Small intestine (tissue), 7 donors: ENCODE data around the gene GRID2. TPM values are rescaled to one million over a fixed set of nuclear protein-coding genes. Genes with fewer than 3 reads are reported as not detected.
"Not testable (repeated sequence)": the region's sequence is repeated elsewhere in the genome, so short reads cannot be mapped to it uniquely, and the experiment has no call there.

Source experiments
- DNase-seq, 2 donors: peaks; one replicate each; pipeline versions ENCODE4 v3.0.0 to v3.0.0-alpha.2; 2013
- FAIRE-seq: peaks from 2 replicates; lab custom pipeline; 2012; peaks lifted over from hg19 to GRCh38; lab: Jason Lieb, UNC
- H3K27ac ChIP-seq, 3 donors: one replicate each; pipeline ENCODE4 v1.5.1; 2013; ENCODE audit warnings: low read length in 2 of 3, mild to moderate bottlenecking in 2 of 3, control low read depth in 1 of 3, inconsistent platforms in 1 of 3, low read depth in 1 of 3, moderate library complexity in 1 of 3
- H3K27me3 ChIP-seq, 3 donors: one replicate each; pipeline ENCODE4 v1.6.1; 2013; ENCODE audit warnings: low read length in 3 of 3, inconsistent platforms in 1 of 3; ENCODE audit not compliant: control insufficient read depth in 3 of 3, insufficient read depth in 3 of 3
- H3K36me3 ChIP-seq, 3 donors: one replicate each; pipeline ENCODE4 v1.6.1; 2013; ENCODE audit warnings: low read length in 3 of 3, inconsistent platforms in 1 of 3, low read depth in 1 of 3, mild to moderate bottlenecking in 1 of 3, moderate library complexity in 1 of 3; ENCODE audit not compliant: control insufficient read depth in 3 of 3, insufficient read depth in 2 of 3
- H3K4me1 ChIP-seq, 3 donors: one replicate each; pipeline ENCODE4 v1.6.1; 2013; ENCODE audit warnings: low read length in 2 of 3, inconsistent platforms in 1 of 3, low read depth in 1 of 3, mild to moderate bottlenecking in 1 of 3, moderate library complexity in 1 of 3; ENCODE audit not compliant: control insufficient read depth in 3 of 3, insufficient read depth in 2 of 3
- H3K4me3 ChIP-seq, 3 donors: one replicate each; pipeline ENCODE4 v1.5.1; 2013; ENCODE audit warnings: low read length in 3 of 3, control low read depth in 1 of 3, inconsistent platforms in 1 of 3, low read depth in 1 of 3, mild to moderate bottlenecking in 1 of 3, moderate library complexity in 1 of 3
- H3K9me3 ChIP-seq, 2 donors: one replicate each; pipeline ENCODE4 v1.6.1; 2013; ENCODE audit warnings: low read depth in 1 of 2, low read length in 1 of 2; ENCODE audit not compliant: control insufficient read depth in 2 of 2, insufficient read depth in 1 of 2
- WGBS, 3 donors: extraction: QIAGEN DNeasy Blood & Tissue Kit; methylation state at CpG; one replicate each; pipeline ENCODE4 v1.1.7; 2013; 5-methylcytosine and 5-hydroxymethylcytosine counted together
- polyA plus RNA-seq, 4 donors: library from polyadenylated mRNA; stranded (reverse) in 3 of 4; unstranded in 1 of 4; fragments of 200-250 nt in 3 of 4; fragments of 120-200 nt in 1 of 4; gene quantifications; one replicate each; pipeline versions ENCODE4 v1.2.1 to v1.2.3, GENCODE V29; 2013
- donor health status: healthy with polysubstance abuse.
- donor health status: control.
- donor health status: control.
- donor health status: Bipolar disorder and iron deficiency.
- donor health status: healthy.

Gene GRID2
- polyA plus RNA-seq, 4 donors, result 0.06 to 0.27 (median 0.21) TPM; not detected in 1

- Histone ChIP-seq H3K27ac (no peak overlapping the region), H3K36me3 (no peaks in the 10 kb centered on the region), H3K9me3 (no peaks in the 10 kb centered on the region), H3K4me1 (no peaks in the 10 kb centered on the region), H3K27me3 (no peaks in the 10 kb centered on the region), H3K4me3 (no peak overlapping the region)
- DNase-seq (no peak), FAIRE-seq (no peak)
These were observed 58.3 kb downstream of the GRID2 start for GRCh38 chr4:92362028-92362427.

- FAIRE-seq (no peak), DNase-seq (no peak)
- Histone ChIP-seq H3K4me1 (no peaks in the 10 kb centered on the region), H3K9me3 (no peaks in the 10 kb centered on the region), H3K27ac (no peak overlapping the region), H3K36me3 (no peaks in the 10 kb centered on the region), H3K4me3 (no peak overlapping the region), H3K27me3 (no peaks in the 10 kb centered on the region)
- WGBS, 3 donors, result 87 to 89% (median 89%) methylated on average over 4 of the region's 4 CpGs
These were observed 64.9 kb downstream of the GRID2 start for GRCh38 chr4:92368653-92369052.

- no peak overlapping the region for H3K27ac ChIP-seq
- H3K9me3 ChIP-seq, result peaks cover 0 to 8% of the 10 kb centered on the region in 2 donors
- H3K4me3 ChIP-seq, result no peak overlapping the region
- no peak for FAIRE-seq
- no peaks in the 10 kb centered on the region for H3K36me3 ChIP-seq
- no peak for DNase-seq
- H3K27me3 ChIP-seq, result no peaks in the 10 kb centered on the region
- H3K4me1 ChIP-seq, result no peaks in the 10 kb centered on the region
These were observed 77.8 kb downstream of the GRID2 start for GRCh38 chr4:92381616-92382015.

GRCh38 chr4:92382128-92382527 lies 78.4 kb downstream of the GRID2 start:
- Histone ChIP-seq H3K27ac (no peak overlapping the region), H3K36me3 (no peaks in the 10 kb centered on the region), H3K27me3 (no peaks in the 10 kb centered on the region), H3K9me3 (peaks cover 0 to 5% of the 10 kb centered on the region in 2 donors), H3K4me3 (no peak overlapping the region), H3K4me1 (no peaks in the 10 kb centered on the region)
- no peak for FAIRE-seq
- WGBS, 3 donors, result 86 to 93% (median 89%) methylated on average over 1 of the region's 1 CpG
- DNase-seq, result no peak

- Histone ChIP-seq H3K36me3 (no peaks in the 10 kb centered on the region), H3K9me3 (no peaks in the 10 kb centered on the region), H3K27ac (no peak overlapping the region), H3K4me1 (no peaks in the 10 kb centered on the region), H3K27me3 (no peaks in the 10 kb centered on the region), H3K4me3 (no peak overlapping the region)
- FAIRE-seq (no peak), DNase-seq (peak; percentile 42 to 48)
- WGBS, 3 donors, result 92 to 93% (median 93%) methylated on average over 1 of the region's 1 CpG
These were observed 83.8 kb downstream of the GRID2 start for GRCh38 chr4:92387459-92388069.

GRCh38 chr4:92399032-92399431 lies 95.3 kb downstream of the GRID2 start:
- DNase-seq (no peak), FAIRE-seq (no peak)
- Histone ChIP-seq H3K36me3 (no peaks in the 10 kb centered on the region), H3K4me3 (no peak overlapping the region), H3K9me3 (no peaks in the 10 kb centered on the region), H3K27ac (no peak overlapping the region), H3K4me1 (no peaks in the 10 kb centered on the region), H3K27me3 (no peaks in the 10 kb centered on the region)
- 77 to 86% (median 83%) methylated on average over 8 of the region's 8 CpGs for WGBS, 3 donors

- FAIRE-seq, DNase-seq: not testable (repeated sequence)
These were observed 99.8 kb downstream of the GRID2 start for GRCh38 chr4:92403525-92403924.

GRCh38 chr4:92406488-92406887 lies 102.7 kb downstream of the GRID2 start:
- H3K4me3 ChIP-seq, result no peak overlapping the region
- H3K27ac ChIP-seq, result no peak overlapping the region
- no peaks in the 10 kb centered on the region for H3K36me3 ChIP-seq
- H3K9me3 ChIP-seq, result no peaks in the 10 kb centered on the region
- 84 to 93% (median 91%) methylated on average over 1 of the region's 1 CpG for WGBS, 3 donors
- H3K27me3 ChIP-seq, result no peaks in the 10 kb centered on the region
- no peaks in the 10 kb centered on the region for H3K4me1 ChIP-seq
- no peak for FAIRE-seq
- DNase-seq, result no peak

More at GRCh38 chr4:92403525-92403924, 99.8 kb downstream of the GRID2 start:
- 82 to 93% (median 87%) methylated on average over 7 of the region's 7 CpGs for WGBS, 3 donors
- not testable (repeated sequence) for H3K4me1 ChIP-seq, H3K36me3 ChIP-seq, H3K9me3 ChIP-seq, H3K27me3 ChIP-seq, H3K27ac ChIP-seq, H3K4me3 ChIP-seq

- FAIRE-seq (no peak), DNase-seq (no peak)
- WGBS, 3 donors, result 73 to 80% (median 77%) methylated on average over 2 of the region's 2 CpGs
- no peaks in the 10 kb centered on the region for H3K4me1 ChIP-seq
- H3K27ac ChIP-seq, result no peak overlapping the region
- no peaks in the 10 kb centered on the region for H3K27me3 ChIP-seq
- H3K36me3 ChIP-seq, result no peaks in the 10 kb centered on the region
- no peaks in the 10 kb centered on the region for H3K9me3 ChIP-seq
- H3K4me3 ChIP-seq, result no peak overlapping the region
These were observed 118.2 kb downstream of the GRID2 start for GRCh38 chr4:92421920-92422319.
